ENCODE data around the gene MZF1.

- TF ChIP-seq, protein P1, sequence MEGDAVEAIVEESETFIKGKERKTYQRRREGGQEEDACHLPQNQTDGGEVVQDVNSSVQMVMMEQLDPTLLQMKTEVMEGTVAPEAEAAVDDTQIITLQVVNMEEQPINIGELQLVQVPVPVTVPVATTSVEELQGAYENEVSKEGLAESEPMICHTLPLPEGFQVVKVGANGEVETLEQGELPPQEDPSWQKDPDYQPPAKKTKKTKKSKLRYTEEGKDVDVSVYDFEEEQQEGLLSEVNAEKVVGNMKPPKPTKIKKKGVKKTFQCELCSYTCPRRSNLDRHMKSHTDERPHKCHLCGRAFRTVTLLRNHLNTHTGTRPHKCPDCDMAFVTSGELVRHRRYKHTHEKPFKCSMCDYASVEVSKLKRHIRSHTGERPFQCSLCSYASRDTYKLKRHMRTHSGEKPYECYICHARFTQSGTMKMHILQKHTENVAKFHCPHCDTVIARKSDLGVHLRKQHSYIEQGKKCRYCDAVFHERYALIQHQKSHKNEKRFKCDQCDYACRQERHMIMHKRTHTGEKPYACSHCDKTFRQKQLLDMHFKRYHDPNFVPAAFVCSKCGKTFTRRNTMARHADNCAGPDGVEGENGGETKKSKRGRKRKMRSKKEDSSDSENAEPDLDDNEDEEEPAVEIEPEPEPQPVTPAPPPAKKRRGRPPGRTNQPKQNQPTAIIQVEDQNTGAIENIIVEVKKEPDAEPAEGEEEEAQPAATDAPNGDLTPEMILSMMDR (IDR thresholded peaks at IDR 0.05): no peak
- no peak for TF ChIP-seq POLR2A (IDR thresholded peaks at IDR 0.05)
Observed at GRCh38 chr19:58558066-58558622, 15.0 kb downstream of the MZF1 start, which contains the start of gene UBE2M.
